ENCODE data around the gene C22orf39. TPM values are rescaled to one million over a fixed set of nuclear protein-coding genes. Genes with fewer than 3 reads are reported as not detected.

C22orf39 gene
- total RNA-seq, 1 experiment from 2014 or later = 19.3 TPM

DNA sequence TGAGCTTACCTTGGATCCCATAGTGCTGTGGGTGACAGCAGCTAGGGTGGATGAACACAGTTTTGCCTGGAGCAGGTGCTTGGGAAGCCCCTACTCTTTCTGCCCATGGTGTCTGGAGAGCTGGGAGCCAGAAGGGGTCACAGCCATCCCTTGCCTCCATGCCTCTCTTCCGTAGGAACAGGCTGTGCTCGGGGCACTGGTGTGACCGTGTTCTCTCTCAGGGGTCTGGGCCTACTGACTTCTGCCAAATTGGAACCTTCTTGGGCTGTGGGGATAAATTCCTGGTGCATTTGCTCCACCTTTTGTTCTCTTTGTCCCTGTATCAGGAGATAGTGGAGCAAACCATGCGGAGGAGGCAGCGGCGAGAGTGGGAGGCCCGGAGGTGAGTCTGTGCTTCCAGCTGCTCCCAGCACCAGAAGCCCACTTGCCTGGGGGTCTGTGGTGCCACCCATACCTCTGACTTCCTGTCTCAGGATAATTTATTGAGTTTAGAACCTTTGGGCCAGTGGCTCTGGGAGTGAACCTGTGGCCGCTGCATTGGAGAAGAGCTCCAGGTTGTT is 46.6 kb upstream of the C22orf39 start:
- H2BK12ac ChIP-seq (ENCODE audit: insufficient read length, low read depth, low read length) = no peak overlapping the region
- no peaks in the 10 kb centered on the region for H4K20me1 ChIP-seq (ENCODE audit: control insufficient read depth, insufficient read depth, insufficient read length)
- TF ChIP-seq, protein P1, sequence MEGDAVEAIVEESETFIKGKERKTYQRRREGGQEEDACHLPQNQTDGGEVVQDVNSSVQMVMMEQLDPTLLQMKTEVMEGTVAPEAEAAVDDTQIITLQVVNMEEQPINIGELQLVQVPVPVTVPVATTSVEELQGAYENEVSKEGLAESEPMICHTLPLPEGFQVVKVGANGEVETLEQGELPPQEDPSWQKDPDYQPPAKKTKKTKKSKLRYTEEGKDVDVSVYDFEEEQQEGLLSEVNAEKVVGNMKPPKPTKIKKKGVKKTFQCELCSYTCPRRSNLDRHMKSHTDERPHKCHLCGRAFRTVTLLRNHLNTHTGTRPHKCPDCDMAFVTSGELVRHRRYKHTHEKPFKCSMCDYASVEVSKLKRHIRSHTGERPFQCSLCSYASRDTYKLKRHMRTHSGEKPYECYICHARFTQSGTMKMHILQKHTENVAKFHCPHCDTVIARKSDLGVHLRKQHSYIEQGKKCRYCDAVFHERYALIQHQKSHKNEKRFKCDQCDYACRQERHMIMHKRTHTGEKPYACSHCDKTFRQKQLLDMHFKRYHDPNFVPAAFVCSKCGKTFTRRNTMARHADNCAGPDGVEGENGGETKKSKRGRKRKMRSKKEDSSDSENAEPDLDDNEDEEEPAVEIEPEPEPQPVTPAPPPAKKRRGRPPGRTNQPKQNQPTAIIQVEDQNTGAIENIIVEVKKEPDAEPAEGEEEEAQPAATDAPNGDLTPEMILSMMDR (conservative IDR thresholded peaks at IDR 0.05) = no peak
- Mint-ChIP-seq H3K9me3 (no peaks in the 10 kb centered on the region), H3K36me3 (ENCODE audit: insufficient read depth in 1 of 3, low read depth in 3 of 3) (peaks cover 5 to 82% (median 61%) of the 10 kb centered on the region in 3 experiments), H3K4me3 (no peak overlapping the region), H3K27ac (no peak overlapping the region; a peak in 1 of 7 replicates), H3K4me1 (no peaks in the 10 kb centered on the region), H3K27me3 (ENCODE audit: low read depth) (no peaks in the 10 kb centered on the region)
- H3K9me3 ChIP-seq (ENCODE audit: control insufficient read depth, low read depth, low read length) = no peaks in the 10 kb centered on the region
- whole genome bisulfite sequencing (ENCODE audit: extremely low coverage, insufficient read length, low lambda C conversion rate) = no CpG with 5 or more reads among the region's 8 CpGs
- H3K4me1 ChIP-seq (ENCODE audit: insufficient read depth, low read length) = no peaks in the 10 kb centered on the region
- H2BK120ac ChIP-seq (ENCODE audit: low read depth, low read length, poor library complexity, severe bottlenecking) = no peak overlapping the region
- no peak overlapping the region for H3K9ac ChIP-seq (ENCODE audit: extremely low read depth, insufficient read length, low read length)
- no peaks in the 10 kb centered on the region for H3K27me3 ChIP-seq (ENCODE audit: insufficient read depth, low read length)
- DNase-seq = no peak
- H3K23ac ChIP-seq (ENCODE audit: insufficient read length, low read depth, low read length) = no peak overlapping the region
- no peak overlapping the region for H4K91ac ChIP-seq (ENCODE audit: insufficient read length, low read depth, low read length)
- H3K18ac ChIP-seq (ENCODE audit: insufficient read length, low read depth, low read length) = no peak overlapping the region
- H3K23me2 ChIP-seq (ENCODE audit: insufficient read length, low read depth, low read length, poor library complexity, severe bottlenecking) = no peaks in the 10 kb centered on the region
- no peak overlapping the region for H3K4me2 ChIP-seq (ENCODE audit: insufficient read depth, insufficient read length, low read length)
- no peak overlapping the region for H3K27ac ChIP-seq (ENCODE audit: insufficient read length, low read depth, low read length)
- H3K56ac ChIP-seq (ENCODE audit: insufficient read length, low read depth, low read length) = no peak overlapping the region
- H2AK5ac ChIP-seq (ENCODE audit: insufficient read length, low read length) = no peak overlapping the region
- H2BK15ac ChIP-seq (ENCODE audit: low read depth, low read length) = no peak overlapping the region
- H2BK20ac ChIP-seq (ENCODE audit: low read depth, low read length, poor library complexity, severe bottlenecking) = no peak overlapping the region
- no peak overlapping the region for H3K14ac ChIP-seq (ENCODE audit: insufficient read depth, low read length)
- H4K8ac ChIP-seq (replicated peaks; ENCODE audit: insufficient read length, low read depth, low read length) = no peak overlapping the region
- no peaks in the 10 kb centered on the region for H3K79me1 ChIP-seq (ENCODE audit: insufficient read depth, low read depth, low read length, poor library complexity, severe bottlenecking)
- H2BK5ac ChIP-seq (ENCODE audit: insufficient read length, low read length) = no peak overlapping the region
- no peak overlapping the region for H3K4ac ChIP-seq (ENCODE audit: low read depth, low read length)
- no peak overlapping the region for H4K5ac ChIP-seq (ENCODE audit: insufficient read length, low read depth, low read length)
- no peaks in the 10 kb centered on the region for H3K79me2 ChIP-seq (ENCODE audit: insufficient read depth, low read length)
- H2AFZ ChIP-seq (ENCODE audit: low read length) = no peak overlapping the region
- H3T11ph ChIP-seq (ENCODE audit: low read length) = no peak overlapping the region

Data from H9 (cell line).